ENCODE measurements around the gene PYCR2. TPM values are rescaled to one million over a fixed set of nuclear protein-coding genes. Genes with fewer than 3 reads are reported as not detected.

Gene PYCR2
- polyA plus RNA-seq, 3 donors = 21.4 to 72.5 (median 26.6) TPM

GRCh38 chr1:225941942-225942222, 17.8 kb upstream of the PYCR2 start:
- H3K36me3 ChIP-seq (replicated peaks in 1 of 2; ENCODE audit: control insufficient read depth in 1 of 2, insufficient read depth in 2 of 2, low read length in 2 of 2) = no peaks in the 10 kb centered on the region
- no peaks in the 10 kb centered on the region for H3K79me2 ChIP-seq (ENCODE audit: insufficient read depth, low read length)
- no peaks in the 10 kb centered on the region for H3K9me3 ChIP-seq (replicated peaks in 1 of 2; ENCODE audit: control insufficient read depth in 1 of 2, insufficient read depth in 1 of 2, low read length in 2 of 2)
- H3K4me3 ChIP-seq (replicated peaks in 1 of 3; ENCODE audit: low read depth in 2 of 3, low read length in 3 of 3) = no peak overlapping the region
- H3K27ac ChIP-seq (ENCODE audit: low read depth in 1 of 2, low read length in 2 of 2) = no peak overlapping the region
- Mint-ChIP-seq H3K4me1 (peaks cover 8% of the 10 kb centered on the region), H3K27me3 (ENCODE audit: low read depth in 3 of 3) (peaks cover 2 to 9% (median 7%) of the 10 kb centered on the region in 3 donors), H3K9me3 (no peaks in the 10 kb centered on the region), H3K36me3 (no peaks in the 10 kb centered on the region), H3K27ac (no peak overlapping the region), H3K4me3 (no peak overlapping the region)
- no peaks in the 10 kb centered on the region for H3K27me3 ChIP-seq (ENCODE audit: control insufficient read depth in 2 of 2, insufficient read depth in 2 of 2, low read length in 2 of 2)
- TF ChIP-seq, protein P1, sequence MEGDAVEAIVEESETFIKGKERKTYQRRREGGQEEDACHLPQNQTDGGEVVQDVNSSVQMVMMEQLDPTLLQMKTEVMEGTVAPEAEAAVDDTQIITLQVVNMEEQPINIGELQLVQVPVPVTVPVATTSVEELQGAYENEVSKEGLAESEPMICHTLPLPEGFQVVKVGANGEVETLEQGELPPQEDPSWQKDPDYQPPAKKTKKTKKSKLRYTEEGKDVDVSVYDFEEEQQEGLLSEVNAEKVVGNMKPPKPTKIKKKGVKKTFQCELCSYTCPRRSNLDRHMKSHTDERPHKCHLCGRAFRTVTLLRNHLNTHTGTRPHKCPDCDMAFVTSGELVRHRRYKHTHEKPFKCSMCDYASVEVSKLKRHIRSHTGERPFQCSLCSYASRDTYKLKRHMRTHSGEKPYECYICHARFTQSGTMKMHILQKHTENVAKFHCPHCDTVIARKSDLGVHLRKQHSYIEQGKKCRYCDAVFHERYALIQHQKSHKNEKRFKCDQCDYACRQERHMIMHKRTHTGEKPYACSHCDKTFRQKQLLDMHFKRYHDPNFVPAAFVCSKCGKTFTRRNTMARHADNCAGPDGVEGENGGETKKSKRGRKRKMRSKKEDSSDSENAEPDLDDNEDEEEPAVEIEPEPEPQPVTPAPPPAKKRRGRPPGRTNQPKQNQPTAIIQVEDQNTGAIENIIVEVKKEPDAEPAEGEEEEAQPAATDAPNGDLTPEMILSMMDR (IDR thresholded peaks at IDR 0.05) = no peak
- DNase-seq = no peak
- H2AFZ ChIP-seq (ENCODE audit: insufficient read depth, low read depth, low read length, poor library complexity, severe bottlenecking) = no peak overlapping the region
- no peaks in the 10 kb centered on the region for H3K4me1 ChIP-seq (ENCODE audit: control insufficient read depth in 1 of 2, insufficient read depth in 2 of 2, low read length in 2 of 2)
- H3K9ac ChIP-seq (ENCODE audit: insufficient read depth, low read length, poor library complexity, severe bottlenecking) = no peak overlapping the region
- intact Hi-C loops (cut with micrococcal nuclease) = no loop called here
- no CpG with 5 or more reads among the region's 1 CpG for WGBS (ENCODE audit: insufficient coverage)
- H4K20me1 ChIP-seq (ENCODE audit: insufficient read depth, low read length) = no peaks in the 10 kb centered on the region
- H3K4me2 ChIP-seq (replicated peaks; ENCODE audit: extremely low read depth, low read length, poor library complexity, severe bottlenecking) = no peak overlapping the region

DNA sequence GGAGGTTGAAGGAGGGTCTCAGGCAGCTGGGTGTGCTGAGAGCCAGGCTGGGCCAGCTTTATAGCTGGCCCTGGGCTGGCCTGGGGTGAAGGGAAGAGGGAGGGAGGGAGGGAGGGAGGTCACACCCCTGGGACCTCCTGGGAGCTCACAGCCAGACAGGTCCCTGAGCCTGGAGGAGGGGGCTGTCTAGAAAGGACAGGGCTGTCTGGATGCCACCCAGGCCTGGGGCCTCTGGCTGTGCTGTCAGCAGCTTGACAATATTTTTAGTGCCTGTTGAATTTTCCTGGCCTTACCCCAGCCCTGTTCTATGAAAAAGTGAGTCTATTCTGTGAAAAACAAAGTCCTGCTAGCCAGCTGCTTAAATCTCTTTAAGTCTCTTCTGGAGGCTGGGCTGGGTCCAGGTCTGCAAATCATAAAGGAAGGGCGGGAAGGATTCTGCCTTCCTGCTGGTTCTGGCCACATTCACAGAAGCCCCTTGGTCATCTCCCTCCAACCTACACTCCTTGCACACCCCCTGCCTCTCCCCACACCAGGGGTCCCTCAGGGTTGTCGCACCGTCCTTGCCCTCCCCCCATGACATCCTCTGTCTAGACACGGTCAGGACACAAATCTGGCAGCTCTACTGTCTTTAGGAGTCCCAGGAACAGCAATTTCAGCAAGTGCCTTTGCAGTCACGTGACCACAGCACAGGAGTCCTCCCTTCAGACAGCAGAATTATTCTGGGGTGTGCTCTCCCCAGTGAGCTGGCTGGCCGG, 17.3 kb upstream of the PYCR2 start, which contains the start of gene LEFTY2:
TSS of gene LEFTY2 (minus strand) at position 34 of the 755 bp plus-strand sequence. CDS start 80 bp downstream, outside the sequence.
- no peaks in the 10 kb centered on the region for H3K36me3 ChIP-seq (replicated peaks in 1 of 2; ENCODE audit: control insufficient read depth in 1 of 2, insufficient read depth in 2 of 2, low read length in 2 of 2)
- intact Hi-C loops (cut with micrococcal nuclease) = no loop called here
- H3K9me3 ChIP-seq (replicated peaks in 1 of 2; ENCODE audit: control insufficient read depth in 1 of 2, insufficient read depth in 1 of 2, low read length in 2 of 2) = no peaks in the 10 kb centered on the region
- H3K4me3 ChIP-seq (replicated peaks in 1 of 3; ENCODE audit: low read depth in 2 of 3, low read length in 3 of 3) = no peak within 1 kb of the TSS
- H3K4me1 ChIP-seq (ENCODE audit: control insufficient read depth in 1 of 2, insufficient read depth in 2 of 2, low read length in 2 of 2) = no peaks in the 10 kb centered on the region
- H3K27ac ChIP-seq (ENCODE audit: low read depth in 1 of 2, low read length in 2 of 2) = no peak within 1 kb of the TSS
- no peak within 1 kb of the TSS for H3K9ac ChIP-seq (ENCODE audit: insufficient read depth, low read length, poor library complexity, severe bottlenecking)
- no peaks in the 10 kb centered on the region for H3K27me3 ChIP-seq (ENCODE audit: control insufficient read depth in 2 of 2, insufficient read depth in 2 of 2, low read length in 2 of 2)
- no peaks in the 10 kb centered on the region for H3K9me3 Mint-ChIP-seq
- no peak within 1 kb of the TSS for H2AFZ ChIP-seq (ENCODE audit: insufficient read depth, low read depth, low read length, poor library complexity, severe bottlenecking)
- WGBS (ENCODE audit: insufficient coverage) = 92% methylated on average over 5 of the region's 6 CpGs
- no peaks in the 10 kb centered on the region for H3K36me3 Mint-ChIP-seq
- no peak for DNase-seq
- peaks cover 2 to 7% (median 7%) of the 10 kb centered on the region in 3 donors for H3K27me3 Mint-ChIP-seq (ENCODE audit: low read depth in 3 of 3)
- no peak within 1 kb of the TSS for H3K4me3 Mint-ChIP-seq
- peaks cover 8% of the 10 kb centered on the region for H3K4me1 Mint-ChIP-seq
- H4K20me1 ChIP-seq (ENCODE audit: insufficient read depth, low read length) = no peaks in the 10 kb centered on the region
- no peaks in the 10 kb centered on the region for H3K79me2 ChIP-seq (ENCODE audit: insufficient read depth, low read length)
- H3K27ac Mint-ChIP-seq = no peak within 1 kb of the TSS
- TF ChIP-seq, protein P1 (IDR thresholded peaks at IDR 0.05) = no peak
- no peak within 1 kb of the TSS for H3K4me2 ChIP-seq (replicated peaks; ENCODE audit: extremely low read depth, low read length, poor library complexity, severe bottlenecking)
